HG03135 (cell line): ENCODE measurements around the gene UBQLN4.
"Not testable (repeated sequence)": the region's sequence is repeated elsewhere in the genome, so short reads cannot be mapped to it uniquely, and the experiment has no call there.

Source experiments
- ATAC-seq: cut with Tn5 transposase; IDR thresholded peaks from one replicate; pipeline ENCODE4 v1.9.1; 2021; ENCODE audit warnings: mild to moderate bottlenecking, moderate library complexity; ENCODE audit not compliant: unreplicated experiment

UBQLN4 gene

DNA sequence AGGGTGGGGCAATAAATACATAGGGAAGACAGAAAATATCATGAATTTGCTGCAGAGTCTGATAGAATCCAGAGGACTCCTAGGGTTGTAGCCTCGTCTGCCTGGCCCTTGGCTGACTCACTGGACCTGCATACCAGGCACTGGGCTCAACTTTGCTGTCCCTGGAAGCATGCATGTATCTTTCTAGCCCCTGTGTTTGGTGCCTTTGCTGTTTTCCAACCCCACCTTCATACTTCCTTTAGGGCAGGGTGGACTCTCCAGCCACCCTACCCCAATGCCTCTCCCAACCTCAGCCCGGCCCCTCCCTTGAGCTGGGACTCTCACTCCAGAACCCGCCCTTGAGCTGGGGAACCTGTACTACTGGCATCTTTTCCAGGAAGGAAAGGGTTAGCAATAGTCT lies 8.6 kb upstream of the UBQLN4 start:
- ATAC-seq = no peak

DNA sequence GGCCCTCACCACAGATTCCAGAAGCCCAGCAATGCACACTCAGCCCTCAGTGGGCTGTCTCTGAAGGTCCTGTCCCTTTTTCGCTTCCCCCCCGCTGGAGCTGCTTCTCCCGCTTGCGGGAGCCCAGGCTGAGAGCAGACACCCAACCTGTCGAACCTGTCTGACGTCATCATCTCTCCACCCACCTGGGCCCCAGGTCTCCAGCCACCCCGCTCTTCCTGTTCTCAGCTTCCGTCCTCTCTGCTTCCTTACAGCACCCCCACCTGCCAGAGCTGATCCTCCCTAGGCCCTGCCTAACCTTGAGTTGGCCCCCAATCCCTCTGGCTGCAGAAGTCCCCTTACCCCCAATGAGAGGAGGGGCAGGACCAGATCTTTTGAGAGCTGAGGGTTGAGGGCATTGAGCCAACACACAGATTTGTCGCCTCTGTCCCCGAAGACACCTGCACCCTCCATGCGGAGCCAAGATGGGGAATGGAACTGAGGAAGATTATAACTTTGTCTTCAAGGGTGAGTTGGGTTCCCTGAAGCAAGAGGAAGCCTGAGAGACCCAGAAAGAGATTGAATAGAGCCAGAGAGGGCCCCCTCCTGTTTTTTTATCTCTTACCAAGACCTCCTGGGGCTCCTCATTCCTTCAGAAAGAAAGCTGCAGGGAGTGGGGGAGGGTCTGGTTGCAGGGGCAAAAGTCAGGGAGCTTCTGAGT lies 7.5 kb upstream of the UBQLN4 start, which contains the start of gene RAB25:
Gene RAB25, plus strand, starts transcription at position 224 of the 700 bp plus-strand sequence. Its CDS starts 241 bp downstream, at position 465.
- no peak for ATAC-seq

DNA sequence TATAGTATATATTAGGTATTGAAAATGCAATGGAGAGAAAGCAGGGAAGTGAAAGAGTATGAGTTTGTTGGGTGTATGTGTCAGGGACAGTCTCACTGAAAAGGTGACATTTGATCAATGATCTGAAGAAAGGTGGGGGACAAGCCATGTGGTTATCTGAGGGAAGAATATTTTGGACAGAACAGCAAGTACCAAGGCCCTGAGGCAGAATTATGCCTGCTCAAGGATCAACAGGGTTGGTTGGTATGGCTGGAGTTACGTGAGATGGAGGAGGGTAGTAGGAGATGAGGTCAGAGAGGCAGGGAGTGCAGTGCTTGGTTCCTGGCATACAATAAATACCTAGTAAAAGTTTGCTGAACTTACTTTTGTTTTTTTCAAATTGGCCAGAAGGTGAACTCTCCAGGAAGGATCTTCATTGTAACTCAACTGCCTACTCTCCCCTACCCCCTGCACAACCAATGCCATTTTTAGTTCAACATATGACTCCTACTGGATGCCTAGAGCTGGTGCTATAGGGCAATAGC lies 2.8 kb upstream of the UBQLN4 start:
- no peak for ATAC-seq

DNA sequence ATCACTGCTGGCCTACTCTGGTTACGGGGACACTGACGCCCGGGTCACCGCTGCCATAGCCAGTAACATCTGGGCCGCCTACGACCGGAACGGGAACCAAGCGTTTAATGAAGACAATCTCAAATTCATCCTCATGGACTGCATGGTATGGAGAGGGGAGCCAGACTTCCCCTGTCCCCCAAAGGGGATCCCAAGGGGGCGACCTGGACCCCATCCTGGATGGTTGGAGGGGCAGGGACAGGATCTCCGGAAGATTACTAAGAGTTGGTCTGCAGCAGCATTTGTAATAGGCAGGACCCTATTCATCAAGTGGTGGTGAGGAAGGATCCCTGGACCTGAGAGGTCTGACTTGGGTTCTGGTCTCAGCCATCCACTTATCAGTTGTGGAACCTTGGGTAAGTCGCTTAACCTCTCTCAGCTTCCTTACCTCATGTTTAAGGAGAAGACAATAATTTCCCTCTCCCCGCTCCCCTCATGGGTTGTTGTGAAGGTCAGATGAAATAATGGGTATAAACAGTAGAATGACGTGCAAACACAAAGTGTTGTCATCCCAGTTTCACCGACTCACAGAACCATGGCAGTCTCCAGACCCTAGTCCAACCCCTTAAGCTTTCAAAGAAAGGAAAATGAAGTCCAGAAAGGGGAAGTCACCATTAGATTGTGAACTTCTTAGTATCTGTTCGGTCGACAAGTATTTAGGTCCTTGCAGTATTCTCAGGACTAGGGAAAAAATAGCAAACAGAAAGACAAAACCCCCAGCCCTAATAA lies 1.9 kb upstream of the UBQLN4 start:
- ATAC-seq = no peak

DNA sequence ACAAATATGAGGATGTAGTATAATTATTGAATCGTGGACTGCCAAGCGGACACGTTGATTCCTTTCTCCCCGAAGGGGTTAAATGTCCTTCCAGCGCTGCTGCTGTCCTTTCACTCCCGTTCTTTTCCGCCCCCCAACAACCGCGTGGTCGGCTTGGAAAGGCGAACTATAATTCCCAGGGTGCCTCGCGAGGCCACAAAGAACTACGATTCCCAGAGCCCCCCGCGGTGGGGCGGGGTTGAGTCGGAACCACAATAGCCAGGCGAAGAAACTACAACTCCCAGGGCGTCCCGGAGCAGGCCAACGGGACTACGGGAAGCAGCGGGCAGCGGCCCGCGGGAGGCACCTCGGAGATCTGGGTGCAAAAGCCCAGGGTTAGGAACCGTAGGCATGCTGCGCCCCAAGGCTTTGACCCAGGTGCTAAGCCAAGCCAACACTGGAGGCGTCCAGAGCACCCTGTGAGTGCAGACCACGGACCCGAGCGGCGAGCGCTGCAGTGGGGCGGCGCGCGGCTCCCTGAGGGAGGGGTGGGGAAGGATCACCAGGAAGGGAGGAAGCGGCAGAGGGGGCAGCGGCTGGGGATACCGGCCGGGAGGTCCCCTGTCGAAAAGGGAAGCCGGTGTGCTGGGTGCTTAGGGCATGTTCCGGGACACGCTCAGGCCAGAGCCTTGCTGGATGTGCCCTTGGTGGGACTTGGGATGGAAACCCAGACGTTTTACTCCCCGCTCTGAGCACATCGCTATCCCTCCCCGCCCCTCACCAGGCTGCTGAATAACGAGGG lies 1.1 kb upstream of the UBQLN4 start, which contains the start of gene LAMTOR2:
Gene LAMTOR2, plus strand, starts transcription at position 283 of the 781 bp plus-strand sequence. Its CDS starts 108 bp downstream, at position 391.
- ATAC-seq = peak; percentile 70

DNA sequence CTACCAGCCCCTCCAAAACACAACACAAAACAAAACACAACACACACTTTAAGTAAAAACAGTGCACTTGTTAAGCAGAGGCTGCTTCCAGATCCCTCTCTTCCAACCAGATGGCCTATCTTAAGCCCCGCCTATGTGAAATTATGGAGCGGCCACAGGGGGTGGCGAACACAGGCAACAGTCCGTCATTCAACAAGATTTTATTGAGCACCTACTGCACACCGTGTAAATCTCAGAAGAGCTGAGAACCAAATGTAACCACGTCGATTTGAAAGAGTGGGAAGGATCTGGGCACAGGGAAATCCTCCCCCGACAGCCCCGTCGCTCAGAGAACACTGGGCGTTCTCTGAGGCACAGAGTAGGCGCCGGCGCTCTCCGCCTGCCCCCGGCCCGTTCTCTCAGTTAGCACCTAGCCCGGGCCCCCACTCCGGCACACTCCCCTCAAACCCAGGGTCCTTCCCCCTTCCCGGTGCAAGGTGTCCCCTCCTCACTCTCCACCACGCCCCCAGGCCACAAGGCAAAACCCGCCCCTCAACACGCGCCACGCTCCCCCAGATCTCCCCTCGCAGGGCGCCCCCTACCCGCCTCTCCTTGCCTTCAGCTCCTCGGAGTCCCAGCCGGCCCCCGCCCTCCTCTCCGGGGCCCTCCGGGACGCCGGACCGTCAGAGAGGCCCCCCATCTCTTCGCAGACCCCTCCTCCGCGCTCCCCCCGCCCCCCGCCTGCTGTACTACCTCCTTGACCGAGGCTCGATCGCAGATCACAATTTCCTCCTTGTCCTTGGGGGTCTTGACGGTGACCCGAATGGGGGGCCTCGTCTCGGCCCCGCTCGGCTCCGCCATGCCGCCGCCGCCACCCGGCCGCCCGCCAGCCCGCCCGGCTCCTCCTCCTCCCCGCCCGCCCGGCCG lies 483 bp downstream of the UBQLN4 start:
- no peak for ATAC-seq

DNA sequence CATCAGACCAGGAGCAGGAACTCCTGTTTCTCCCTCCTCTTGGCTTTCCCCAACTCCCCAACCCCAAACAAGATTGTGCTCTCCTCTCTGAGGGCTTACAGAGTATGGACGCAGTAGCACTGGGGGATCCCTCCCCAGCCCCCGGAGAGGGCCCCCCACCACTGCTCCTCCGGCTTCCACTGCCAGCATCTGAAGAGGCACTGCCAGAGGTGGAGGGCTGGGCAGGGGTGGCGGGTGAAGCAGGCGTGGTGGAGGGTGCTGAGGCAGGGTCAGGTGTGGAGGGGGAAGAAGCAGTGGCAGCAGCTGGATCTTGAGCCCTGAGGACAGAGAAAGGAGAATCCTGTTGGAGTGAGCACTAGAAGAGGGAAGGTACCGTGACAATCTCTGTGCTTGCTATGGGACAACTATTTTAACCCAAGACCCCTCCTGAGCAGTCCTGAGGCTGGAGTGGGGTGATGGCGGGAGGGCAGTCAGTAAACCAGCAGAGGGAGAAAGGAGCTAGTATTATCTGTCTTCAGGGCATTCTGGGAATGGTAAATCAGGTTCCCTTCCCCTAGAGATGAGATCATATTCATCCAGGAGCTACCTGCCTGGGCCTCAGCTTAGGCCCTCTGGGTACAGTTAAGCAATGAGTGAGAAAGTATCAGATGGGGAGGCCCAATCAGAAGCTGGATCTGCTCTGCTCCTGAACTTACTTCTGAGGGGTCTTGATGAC lies 2.4 kb downstream of the UBQLN4 start:
- ATAC-seq = no peak

DNA sequence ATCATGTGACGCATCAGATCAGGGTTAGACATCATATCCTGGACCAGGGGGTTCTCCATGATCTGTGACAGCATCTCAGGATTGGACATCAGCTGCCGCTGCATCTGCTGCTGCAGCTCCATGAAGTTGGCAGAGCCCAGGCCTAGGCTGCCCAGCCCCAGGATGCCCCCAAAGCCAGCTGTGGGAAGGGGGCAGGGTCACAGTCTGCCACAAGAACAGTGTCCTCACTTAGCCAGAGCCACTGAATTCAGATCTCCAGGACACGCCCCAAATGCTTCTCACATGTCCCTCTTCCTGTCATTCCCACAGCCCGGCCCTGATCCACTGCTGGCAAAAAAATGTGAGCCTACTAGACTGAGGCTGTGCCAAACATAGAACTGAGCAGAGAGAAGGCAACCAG lies 3.2 kb downstream of the UBQLN4 start:
- ATAC-seq = no peak

DNA sequence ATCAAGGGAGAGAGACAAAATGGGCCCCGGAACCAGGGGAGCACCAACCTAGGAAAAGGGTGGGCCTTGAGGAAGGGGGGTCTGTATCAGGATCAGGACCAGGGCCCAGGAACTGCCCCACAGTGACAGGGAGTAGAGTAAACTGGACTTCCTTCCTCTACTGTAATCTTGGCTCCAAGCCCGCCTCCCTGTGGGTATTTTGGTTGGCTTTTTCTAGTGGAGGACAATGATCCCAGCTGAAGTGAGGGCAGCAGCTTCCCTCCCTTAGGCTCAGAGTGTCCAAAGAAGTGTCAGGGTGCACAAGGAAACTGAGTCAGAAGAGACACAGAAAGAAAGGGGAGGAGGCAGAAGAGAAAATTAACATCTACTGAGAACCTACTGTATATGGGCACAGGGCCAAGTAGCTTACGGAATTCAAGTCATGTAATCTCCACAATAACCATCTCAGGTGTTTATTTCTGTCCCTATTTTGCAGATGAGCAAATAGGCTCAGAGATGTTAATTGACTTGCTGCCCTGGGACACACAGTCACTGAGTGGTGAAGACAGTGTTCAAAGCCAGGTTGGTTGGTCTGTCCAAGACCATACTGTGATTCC lies 4.8 kb downstream of the UBQLN4 start:
- no peak for ATAC-seq

DNA sequence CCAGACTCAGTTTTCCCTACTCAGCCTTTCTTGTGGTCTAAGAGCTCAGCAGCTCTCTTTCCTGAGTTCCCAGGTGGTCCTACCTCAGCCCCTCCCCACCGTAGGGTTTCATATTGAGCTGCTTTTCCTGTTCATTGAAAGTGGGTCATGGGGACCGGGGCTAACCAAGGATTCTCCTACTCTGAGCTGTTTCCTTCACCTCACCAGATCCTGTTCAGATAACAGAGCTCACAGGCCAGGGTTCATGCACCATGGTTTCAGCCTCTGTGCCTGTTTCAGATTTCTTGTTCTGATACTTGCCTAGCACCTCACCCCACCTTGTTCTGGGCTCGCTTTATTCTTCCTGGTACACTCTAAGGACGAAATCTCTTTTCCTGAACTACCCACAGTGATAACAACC lies 8.5 kb downstream of the UBQLN4 start:
- ATAC-seq = no peak

DNA sequence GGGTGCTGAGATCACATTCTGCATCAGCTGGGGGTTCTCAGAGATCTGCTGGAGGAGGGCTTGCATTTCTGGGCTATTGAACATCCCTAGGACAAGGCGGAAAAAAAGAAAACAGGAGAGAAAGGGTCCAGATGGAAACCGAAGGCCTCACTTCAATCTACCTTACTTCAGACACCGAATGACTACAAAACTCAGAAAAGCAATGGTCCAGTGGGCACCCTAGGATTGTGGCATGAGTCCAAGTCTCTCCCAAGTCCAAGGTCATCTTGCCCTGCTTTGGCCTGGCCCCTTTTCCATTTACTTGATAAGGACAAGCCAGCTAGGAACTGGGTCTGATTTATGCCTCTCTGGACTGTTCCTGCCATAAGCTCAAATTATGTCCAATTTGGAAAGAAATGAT lies 10.8 kb downstream of the UBQLN4 start:
- no peak for ATAC-seq

DNA sequence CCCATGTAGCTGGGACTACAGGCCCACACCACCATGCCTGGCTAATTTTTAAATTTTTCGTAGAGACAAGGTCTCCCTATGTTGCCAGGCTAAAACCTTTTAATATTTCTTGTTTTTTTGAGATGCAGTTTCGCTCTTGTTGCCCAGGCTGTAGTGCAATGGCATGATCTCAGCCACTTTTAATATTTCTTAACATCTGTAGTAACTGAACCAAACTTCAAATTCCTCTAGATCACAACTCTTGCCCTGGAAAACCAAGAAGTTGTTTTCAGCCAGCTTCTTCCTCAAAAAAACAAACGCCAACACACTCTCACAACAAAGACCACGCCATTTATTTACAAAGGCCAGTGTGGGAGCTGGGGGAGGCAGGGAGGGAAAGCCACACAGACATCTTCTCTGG lies 18.6 kb downstream of the UBQLN4 start:
- not testable (repeated sequence) for ATAC-seq

DNA sequence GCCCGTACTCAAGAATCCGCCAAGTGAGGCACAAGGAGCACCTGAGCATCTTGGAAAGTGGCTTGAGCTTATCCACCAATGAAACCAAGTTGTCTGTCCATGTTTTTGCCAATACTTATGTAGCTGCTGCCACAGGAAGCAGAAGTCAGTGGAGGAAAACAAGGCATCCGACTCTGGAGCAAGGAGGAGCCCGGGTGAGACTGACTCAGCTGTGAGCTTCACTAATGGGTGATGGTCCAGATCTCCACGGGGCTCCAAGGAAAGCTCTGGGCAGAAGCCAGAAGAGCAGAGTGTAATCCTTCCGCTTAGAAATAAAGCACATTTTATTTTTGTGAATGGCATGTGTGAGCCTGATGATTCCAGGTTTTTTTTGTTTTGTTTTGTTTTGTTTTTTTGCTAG lies 20.6 kb downstream of the UBQLN4 start:
- no peak for ATAC-seq

DNA sequence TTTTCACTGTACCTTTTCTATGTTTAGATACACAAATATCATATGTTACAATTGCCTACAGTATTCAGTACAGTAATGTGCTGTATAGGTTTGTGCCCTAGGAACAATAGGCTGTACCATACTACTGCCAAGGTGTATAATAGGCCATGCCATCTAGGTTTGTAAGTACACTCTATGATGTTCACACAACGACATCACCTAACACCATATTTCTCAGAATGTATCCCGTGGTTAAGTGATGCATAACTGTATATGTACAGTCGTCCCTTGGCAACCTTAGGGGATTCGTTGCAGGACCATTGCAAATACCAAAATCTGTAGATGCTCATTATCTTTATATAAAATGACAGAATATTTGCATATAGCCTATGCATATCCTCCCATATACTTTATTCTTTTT lies 27.0 kb downstream of the UBQLN4 start:
- ATAC-seq = no peak

DNA sequence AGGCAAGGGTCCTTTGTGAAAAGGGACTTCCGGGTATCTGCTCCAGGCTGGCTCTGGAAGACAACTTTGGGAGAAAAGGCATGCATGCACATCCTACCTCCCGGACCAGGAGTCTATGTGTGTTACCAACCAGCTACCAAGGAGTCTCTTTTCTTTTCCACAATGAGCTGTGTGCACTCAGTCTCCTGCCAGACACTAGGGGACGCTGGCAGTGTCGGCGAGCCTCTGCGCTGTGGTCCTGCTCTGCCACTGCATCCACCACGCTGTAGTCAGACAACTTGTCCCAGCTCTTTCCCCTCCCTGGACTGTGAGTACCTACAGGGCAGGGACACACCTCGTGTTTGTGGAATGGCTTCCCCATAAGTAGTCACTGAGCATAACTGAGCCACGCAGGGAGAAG lies 27.7 kb downstream of the UBQLN4 start:
- peak; percentile 52 for ATAC-seq

DNA sequence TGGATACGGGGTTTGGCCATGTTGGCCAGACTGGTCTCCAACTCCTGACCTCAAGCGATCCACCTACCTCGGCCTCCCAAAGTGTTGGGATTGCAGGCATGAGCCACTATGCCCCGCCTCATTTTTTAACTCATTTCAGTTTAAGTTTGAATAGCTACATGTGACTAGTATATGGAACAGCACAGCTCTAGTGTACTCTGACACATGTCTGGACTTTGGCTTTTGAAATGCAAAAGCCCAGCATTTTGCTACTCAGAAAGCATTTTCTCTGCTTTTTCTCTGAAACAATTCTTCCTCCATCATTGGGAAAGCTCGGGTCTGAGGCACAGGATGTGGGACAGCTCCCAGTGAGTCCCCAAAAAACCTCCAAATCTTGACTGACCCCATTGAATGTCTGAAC lies 28.8 kb downstream of the UBQLN4 start:
- no peak for ATAC-seq

DNA sequence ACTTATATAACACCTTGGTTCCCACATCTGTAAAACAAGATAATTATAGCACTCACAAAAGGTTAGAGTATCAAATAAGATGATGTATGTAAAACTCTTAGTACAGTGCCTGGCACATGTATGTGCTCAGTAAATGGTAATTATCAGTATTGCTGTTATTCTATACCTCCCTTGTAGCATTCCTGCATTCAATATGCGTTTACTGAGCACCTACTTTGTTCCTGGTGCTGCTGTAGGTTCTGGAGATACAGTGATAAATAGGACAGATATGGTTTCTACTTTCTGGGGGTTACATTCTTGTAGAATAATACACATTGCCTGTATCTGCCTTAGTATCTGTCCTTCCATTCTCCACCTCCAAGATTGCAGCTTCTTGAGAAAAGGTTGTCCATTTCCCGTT lies 31.6 kb downstream of the UBQLN4 start:
- no peak for ATAC-seq

DNA sequence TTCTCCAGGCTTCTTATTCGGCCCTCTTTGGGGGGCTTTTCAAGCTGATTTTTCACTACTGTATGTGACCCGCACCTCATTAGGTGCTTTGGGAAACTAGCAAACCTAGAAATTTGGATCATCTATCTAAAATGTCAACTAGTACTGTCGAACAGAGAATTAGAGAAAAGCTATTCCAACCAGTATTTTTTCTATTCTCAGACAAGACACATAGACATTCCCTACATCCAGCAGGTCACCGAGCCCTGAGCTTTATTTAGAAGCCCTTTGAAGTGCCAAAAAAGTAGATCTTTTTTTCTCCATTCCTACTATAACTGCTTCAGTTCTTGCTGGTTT lies 32.5 kb downstream of the UBQLN4 start:
- ATAC-seq = peak; percentile 5
